WTC11 (cell line): Measurements from ENCODE around the gene CASP2. TPM values are rescaled to one million over a fixed set of nuclear protein-coding genes. Genes with fewer than 3 reads are reported as not detected.

ENCODE experiments used
- ATAC-seq: fragments of 200-7000 bp; cut with Tn5 transposase; 2 replicates; pipeline ENCODE4 v1.10.0; 2021; ENCODE audit warnings: mild to moderate bottlenecking, moderate library complexity
- CTCF ChIA-PET: fragments of 300-600 bp; sonication (Branson Sonifier 250); formaldehyde crosslinking; loops from one replicate; lab custom pipeline; 2021; ENCODE audit warnings: antibody characterized with exemption; lab: Charles Lee
- POLR2A ChIA-PET: fragments of 350-600 bp; sonication (Branson Sonifier 250); formaldehyde crosslinking; loops from one replicate; lab custom pipeline; 2021; ENCODE audit warnings: antibody characterized with exemption; lab: Charles Lee
- DNase-seq: peaks from one replicate; pipeline ENCODE4 v3.0.0; 2021; ENCODE audit warnings: low spot score
- H3K27ac Mint-ChIP-seq: 2 replicates; pipeline ENCODE4 v1.8.0; 2021; ENCODE audit warnings: mixed read lengths
- H3K27me3 Mint-ChIP-seq: 2 replicates; pipeline ENCODE4 v1.8.0; 2021; ENCODE audit warnings: low read depth, mild to moderate bottlenecking, moderate library complexity, mixed read lengths
- H3K36me3 Mint-ChIP-seq: 2 replicates; pipeline ENCODE4 v1.8.0; 2021; ENCODE audit warnings: mixed read lengths
- H3K4me1 Mint-ChIP-seq: 2 replicates; pipeline ENCODE4 v1.8.0; 2022; ENCODE audit warnings: mixed read lengths
- H3K4me3 Mint-ChIP-seq: 2 replicates; pipeline ENCODE4 v1.8.0; 2021; ENCODE audit warnings: mild to moderate bottlenecking, moderate library complexity, mixed read lengths
- H3K9me3 Mint-ChIP-seq: 2 replicates; pipeline ENCODE4 v1.8.0; 2021; ENCODE audit warnings: mixed read lengths
- CREM ChIP-seq: sonication (generic); formaldehyde crosslinking; IDR thresholded peaks from 2 replicates; pipeline ENCODE4 v1.8.1; 2022; ENCODE audit warnings: mild to moderate bottlenecking, missing genetic modification reagents, moderate library complexity
- FOXP1 ChIP-seq: sonication (generic); formaldehyde crosslinking; IDR thresholded peaks from 2 replicates; pipeline ENCODE4 v1.8.0; 2022; ENCODE audit warnings: missing genetic modification reagents, mild to moderate bottlenecking, moderate library complexity, borderline replicate concordance
- HMGA2 ChIP-seq: fragments of 250-450 bp; sonication (Bioruptor Pico); IDR thresholded peaks from 2 replicates; pipeline ENCODE4 v1.4.0; 2021; ENCODE audit warnings: mild to moderate bottlenecking, moderate library complexity
- JAZF1 ChIP-seq: fragments of 250-450 bp; sonication (Bioruptor Pico); IDR thresholded peaks from 2 replicates; pipeline ENCODE4 v1.9.0; 2021; ENCODE audit warnings: moderate library complexity, mild to moderate bottlenecking, inconsistent platforms
- NFATC4 ChIP-seq: fragments of 250-450 bp; sonication (Bioruptor Pico); IDR thresholded peaks from 2 replicates; pipeline ENCODE4 v1.9.0; 2021; ENCODE audit warnings: mild to moderate bottlenecking
- NR1H2 ChIP-seq: sonication (generic); formaldehyde crosslinking; IDR thresholded peaks from 2 replicates; pipeline ENCODE4 v1.9.0; 2021; ENCODE audit warnings: mild to moderate bottlenecking, moderate library complexity, missing genetic modification reagents
- NR2C2 ChIP-seq: sonication (generic); formaldehyde crosslinking; IDR thresholded peaks from 2 replicates; pipeline ENCODE4 v1.8.0; 2022; ENCODE audit warnings: mild to moderate bottlenecking, missing genetic modification reagents
- OVOL2 ChIP-seq: fragments of 250-450 bp; sonication (Bioruptor Pico); IDR thresholded peaks from 2 replicates; pipeline ENCODE4 v1.9.0; 2021; ENCODE audit warnings: mild to moderate bottlenecking, borderline replicate concordance
- SP1 ChIP-seq: sonication (generic); formaldehyde crosslinking; conservative IDR thresholded peaks from 2 replicates; pipeline ENCODE4 v1.8.1; 2022; ENCODE audit warnings: missing genetic modification reagents
- TCF7 ChIP-seq: sonication (generic); formaldehyde crosslinking; IDR thresholded peaks from 2 replicates; pipeline ENCODE4 v1.8.0; 2022; ENCODE audit warnings: mild to moderate bottlenecking, low read depth, missing genetic modification reagents, moderate library complexity
- TEAD1 ChIP-seq: sonication (generic); formaldehyde crosslinking; IDR thresholded peaks from 2 replicates; pipeline ENCODE4 v1.8.0; 2022; ENCODE audit warnings: mild to moderate bottlenecking, missing genetic modification reagents
- TP53 ChIP-seq: sonication (generic); formaldehyde crosslinking; IDR thresholded peaks from 2 replicates; pipeline ENCODE4 v1.8.1; 2023; ENCODE audit warnings: mild to moderate bottlenecking, missing genetic modification reagents
- ZNF138 ChIP-seq: sonication (generic); formaldehyde crosslinking; conservative IDR thresholded peaks from 2 replicates; pipeline ENCODE4 v1.8.1; 2022; ENCODE audit warnings: mild to moderate bottlenecking, moderate library complexity, missing genetic modification reagents
- ZNF232 ChIP-seq: sonication (generic); formaldehyde crosslinking; IDR thresholded peaks from 2 replicates; pipeline ENCODE4 v1.8.0; 2022; ENCODE audit warnings: mild to moderate bottlenecking, missing genetic modification reagents
- ZNF263 ChIP-seq: sonication (generic); formaldehyde crosslinking; IDR thresholded peaks from 2 replicates; pipeline ENCODE4 v1.8.1; 2022; ENCODE audit warnings: low read depth, mild to moderate bottlenecking, moderate library complexity, missing genetic modification reagents
- ZNF317 ChIP-seq: sonication (generic); formaldehyde crosslinking; IDR thresholded peaks from 2 replicates; pipeline ENCODE4 v1.8.1; 2023; ENCODE audit warnings: low read depth, mild to moderate bottlenecking, moderate library complexity, missing genetic modification reagents, borderline replicate concordance
- ZNF423 ChIP-seq: fragments of 250-450 bp; sonication (Bioruptor Pico); IDR thresholded peaks from 2 replicates; pipeline ENCODE4 v2.1.2; 2022; ENCODE audit warnings: mild to moderate bottlenecking, moderate library complexity
- ZNF671 ChIP-seq: fragments of 250-450 bp; sonication (Bioruptor Pico); IDR thresholded peaks from 2 replicates; pipeline ENCODE4 v1.8.0; 2021; ENCODE audit warnings: mild to moderate bottlenecking
- total RNA-seq: library from RNA; stranded (reverse); gene quantifications from 3 replicates; pipeline ENCODE4 v1.2.3, GENCODE V29; 2021
- TF ChIP-seq, protein P1 (sequence below): sonication (generic); formaldehyde crosslinking; conservative IDR thresholded peaks from 2 replicates; pipeline ENCODE4 v1.8.1; 2022; ENCODE audit warnings: mild to moderate bottlenecking, missing genetic modification reagents
- TF ChIP-seq, protein P2 (sequence below): sonication (generic); formaldehyde crosslinking; IDR thresholded peaks from 2 replicates; pipeline ENCODE4 v1.8.1; 2022; ENCODE audit warnings: mild to moderate bottlenecking, moderate library complexity, missing genetic modification reagents
- TF ChIP-seq, protein P3 (sequence below): sonication (generic); formaldehyde crosslinking; IDR thresholded peaks from 2 replicates; pipeline ENCODE4 v1.8.0; 2022; ENCODE audit warnings: mild to moderate bottlenecking, missing genetic modification reagents
- TF ChIP-seq, protein P4 (sequence below): fragments of 250-450 bp; sonication (Bioruptor Pico); IDR thresholded peaks from 2 replicates; pipeline ENCODE4 v1.9.0; 2021; ENCODE audit warnings: mild to moderate bottlenecking
- TF ChIP-seq, protein P5 (sequence below): fragments of 250-450 bp; sonication (Bioruptor Pico); IDR thresholded peaks from 2 replicates; pipeline ENCODE4 v2.1.2; 2022; ENCODE audit warnings: mild to moderate bottlenecking, moderate library complexity
- TF ChIP-seq, protein P6 (sequence below): sonication (generic); formaldehyde crosslinking; IDR thresholded peaks from 2 replicates; pipeline ENCODE4 v1.8.1; 2022; ENCODE audit warnings: low read depth, missing genetic modification reagents, borderline replicate concordance
- TF ChIP-seq, protein P7 (sequence below): sonication (generic); formaldehyde crosslinking; IDR thresholded peaks from 2 replicates; pipeline ENCODE4 v1.8.1; 2023; ENCODE audit warnings: mild to moderate bottlenecking, missing genetic modification reagents, borderline replicate concordance

Gene CASP2
- total RNA-seq, 1 experiment from 2014 or later: 35.4 TPM

DNA sequence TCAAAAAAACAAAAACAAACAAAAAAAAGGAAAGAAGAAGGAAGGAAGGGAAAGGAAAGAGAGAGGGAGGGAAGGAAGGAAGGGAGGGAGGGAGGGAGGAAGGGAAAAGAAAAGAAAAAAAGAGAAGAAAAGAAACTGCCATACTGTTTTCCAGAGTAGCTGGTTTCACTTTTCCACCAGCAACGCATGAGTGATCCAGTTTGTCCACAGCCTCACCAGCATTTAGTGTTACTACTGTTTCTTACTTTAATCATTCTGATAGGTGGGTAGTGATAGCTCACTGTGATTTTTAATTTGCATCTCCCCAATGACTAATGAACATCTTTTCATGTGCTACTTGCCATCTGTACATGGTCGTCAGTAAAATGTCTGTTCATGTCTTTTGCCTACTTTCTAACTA, 15.3 kb upstream of the CASP2 start:
- TF ChIP-seq TCF7 (CRISPR knock-in tag) (no peak), JAZF1 (no peak), NR2C2 (CRISPR knock-in tag) (no peak), ZNF423 (CRISPR knock-in tag) (no peak), ZNF263 (CRISPR knock-in tag) (no peak), TEAD1 (CRISPR knock-in tag) (no peak), ZNF671 (CRISPR knock-in tag) (no peak), ZNF317 (CRISPR knock-in tag) (no peak)
- TF ChIP-seq, protein P1, sequence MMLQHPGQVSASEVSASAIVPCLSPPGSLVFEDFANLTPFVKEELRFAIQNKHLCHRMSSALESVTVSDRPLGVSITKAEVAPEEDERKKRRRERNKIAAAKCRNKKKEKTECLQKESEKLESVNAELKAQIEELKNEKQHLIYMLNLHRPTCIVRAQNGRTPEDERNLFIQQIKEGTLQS (CRISPR knock-in tag): no peak
- TF ChIP-seq, protein P2, sequence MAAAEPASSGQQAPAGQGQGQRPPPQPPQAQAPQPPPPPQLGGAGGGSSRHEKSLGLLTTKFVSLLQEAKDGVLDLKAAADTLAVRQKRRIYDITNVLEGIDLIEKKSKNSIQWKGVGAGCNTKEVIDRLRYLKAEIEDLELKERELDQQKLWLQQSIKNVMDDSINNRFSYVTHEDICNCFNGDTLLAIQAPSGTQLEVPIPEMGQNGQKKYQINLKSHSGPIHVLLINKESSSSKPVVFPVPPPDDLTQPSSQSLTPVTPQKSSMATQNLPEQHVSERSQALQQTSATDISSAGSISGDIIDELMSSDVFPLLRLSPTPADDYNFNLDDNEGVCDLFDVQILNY: no peak
- TF ChIP-seq, protein P3, sequence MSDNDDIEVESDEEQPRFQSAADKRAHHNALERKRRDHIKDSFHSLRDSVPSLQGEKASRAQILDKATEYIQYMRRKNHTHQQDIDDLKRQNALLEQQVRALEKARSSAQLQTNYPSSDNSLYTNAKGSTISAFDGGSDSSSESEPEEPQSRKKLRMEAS: no peak
- TF ChIP-seq, protein P4, sequence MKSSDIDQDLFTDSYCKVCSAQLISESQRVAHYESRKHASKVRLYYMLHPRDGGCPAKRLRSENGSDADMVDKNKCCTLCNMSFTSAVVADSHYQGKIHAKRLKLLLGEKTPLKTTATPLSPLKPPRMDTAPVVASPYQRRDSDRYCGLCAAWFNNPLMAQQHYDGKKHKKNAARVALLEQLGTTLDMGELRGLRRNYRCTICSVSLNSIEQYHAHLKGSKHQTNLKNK (CRISPR knock-in tag): no peak
- TF ChIP-seq, all 79 proteins: peak for 0
- ChIA-PET CTCF (interaction anchor here (0.9 kb wide), 1 partner anchor 15 kb away, joined by 3 read pairs; the partner anchor contains the start of gene CASP2), POLR2A (interaction anchor here (0.7 kb wide), 1 partner anchor 10 kb away, joined by 5 read pairs; the partner anchor contains the start of gene GSTK1)
- H3K4me1 Mint-ChIP-seq: no peaks in the 10 kb centered on the region
- no peak overlapping the region for H3K27ac Mint-ChIP-seq
- no peak for ATAC-seq
- no peak for DNase-seq
- H3K36me3 Mint-ChIP-seq: no peaks in the 10 kb centered on the region; the same call in 1 of the 2 replicates
- peaks cover 4% of the 10 kb centered on the region; the same call in 1 of the 2 replicates for H3K9me3 Mint-ChIP-seq
- H3K27me3 Mint-ChIP-seq: no peaks in the 10 kb centered on the region; the same call in none of the 2 replicates
- no peak overlapping the region for H3K4me3 Mint-ChIP-seq

DNA sequence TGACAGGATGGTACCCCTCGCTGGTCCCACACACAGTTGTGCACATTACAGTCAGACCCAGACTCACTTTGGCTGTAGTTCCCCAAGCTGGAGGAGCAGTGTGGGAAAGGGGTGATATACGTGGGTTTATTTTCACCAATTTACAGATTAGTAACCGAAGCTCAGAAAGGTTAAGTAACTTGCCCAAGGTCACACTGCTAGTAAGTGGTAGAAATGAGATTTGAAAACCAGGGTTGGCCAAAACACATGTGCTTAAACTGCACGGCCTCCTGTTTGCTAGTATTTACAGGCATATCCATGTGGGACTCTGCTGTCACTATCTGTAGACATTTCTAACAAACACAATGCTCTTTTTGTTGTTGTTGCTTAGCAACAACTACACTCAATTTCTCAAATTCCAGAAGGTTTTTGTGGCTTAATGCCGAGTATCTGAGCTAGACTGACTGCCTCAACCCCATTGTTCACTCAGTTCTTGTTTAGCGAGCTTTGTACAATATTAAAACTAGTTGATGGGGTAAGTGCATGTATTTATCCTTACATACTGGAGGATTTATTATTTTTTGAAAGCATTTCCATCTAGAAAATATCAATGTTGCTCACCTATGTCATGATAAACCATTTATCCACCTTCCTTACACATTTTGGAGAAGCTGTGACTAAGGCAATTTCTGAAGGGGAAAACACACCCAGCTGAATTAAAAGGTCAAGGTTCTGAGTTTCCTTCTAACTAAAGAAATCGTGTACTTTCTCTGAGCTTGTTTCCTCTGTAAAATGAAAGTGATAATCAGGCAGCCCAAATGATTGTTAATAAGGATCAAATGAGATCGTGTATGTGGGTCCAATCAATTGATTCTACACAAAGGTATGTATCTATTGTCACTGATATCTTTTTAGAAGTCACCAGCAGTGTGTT, 8.7 kb upstream of the CASP2 start:
- TF ChIP-seq ZNF317 (CRISPR knock-in tag) (no peak), NFATC4 (no peak), FOXP1 (CRISPR knock-in tag) (no peak), TP53 (CRISPR knock-in tag) (no peak), ZNF232 (CRISPR knock-in tag) (no peak), OVOL2 (CRISPR knock-in tag) (no peak), NR1H2 (CRISPR knock-in tag) (no peak), SP1 (CRISPR knock-in tag) (no peak), HMGA2 (no peak), ZNF138 (CRISPR knock-in tag) (no peak), CREM (CRISPR knock-in tag) (no peak), TCF7 (CRISPR knock-in tag) (no peak)
- TF ChIP-seq, protein P5, sequence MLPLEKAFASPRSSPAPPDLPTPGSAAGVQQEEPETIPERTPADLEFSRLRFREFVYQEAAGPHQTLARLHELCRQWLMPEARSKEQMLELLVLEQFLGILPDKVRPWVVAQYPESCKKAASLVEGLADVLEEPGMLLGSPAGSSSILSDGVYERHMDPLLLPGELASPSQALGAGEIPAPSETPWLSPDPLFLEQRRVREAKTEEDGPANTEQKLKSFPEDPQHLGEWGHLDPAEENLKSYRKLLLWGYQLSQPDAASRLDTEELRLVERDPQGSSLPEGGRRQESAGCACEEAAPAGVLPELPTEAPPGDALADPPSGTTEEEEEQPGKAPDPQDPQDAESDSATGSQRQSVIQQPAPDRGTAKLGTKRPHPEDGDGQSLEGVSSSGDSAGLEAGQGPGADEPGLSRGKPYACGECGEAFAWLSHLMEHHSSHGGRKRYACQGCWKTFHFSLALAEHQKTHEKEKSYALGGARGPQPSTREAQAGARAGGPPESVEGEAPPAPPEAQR: no peak
- TF ChIP-seq, protein P6, sequence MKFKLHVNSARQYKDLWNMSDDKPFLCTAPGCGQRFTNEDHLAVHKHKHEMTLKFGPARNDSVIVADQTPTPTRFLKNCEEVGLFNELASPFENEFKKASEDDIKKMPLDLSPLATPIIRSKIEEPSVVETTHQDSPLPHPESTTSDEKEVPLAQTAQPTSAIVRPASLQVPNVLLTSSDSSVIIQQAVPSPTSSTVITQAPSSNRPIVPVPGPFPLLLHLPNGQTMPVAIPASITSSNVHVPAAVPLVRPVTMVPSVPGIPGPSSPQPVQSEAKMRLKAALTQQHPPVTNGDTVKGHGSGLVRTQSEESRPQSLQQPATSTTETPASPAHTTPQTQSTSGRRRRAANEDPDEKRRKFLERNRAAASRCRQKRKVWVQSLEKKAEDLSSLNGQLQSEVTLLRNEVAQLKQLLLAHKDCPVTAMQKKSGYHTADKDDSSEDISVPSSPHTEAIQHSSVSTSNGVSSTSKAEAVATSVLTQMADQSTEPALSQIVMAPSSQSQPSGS (CRISPR knock-in tag): no peak
- TF ChIP-seq, protein P7, sequence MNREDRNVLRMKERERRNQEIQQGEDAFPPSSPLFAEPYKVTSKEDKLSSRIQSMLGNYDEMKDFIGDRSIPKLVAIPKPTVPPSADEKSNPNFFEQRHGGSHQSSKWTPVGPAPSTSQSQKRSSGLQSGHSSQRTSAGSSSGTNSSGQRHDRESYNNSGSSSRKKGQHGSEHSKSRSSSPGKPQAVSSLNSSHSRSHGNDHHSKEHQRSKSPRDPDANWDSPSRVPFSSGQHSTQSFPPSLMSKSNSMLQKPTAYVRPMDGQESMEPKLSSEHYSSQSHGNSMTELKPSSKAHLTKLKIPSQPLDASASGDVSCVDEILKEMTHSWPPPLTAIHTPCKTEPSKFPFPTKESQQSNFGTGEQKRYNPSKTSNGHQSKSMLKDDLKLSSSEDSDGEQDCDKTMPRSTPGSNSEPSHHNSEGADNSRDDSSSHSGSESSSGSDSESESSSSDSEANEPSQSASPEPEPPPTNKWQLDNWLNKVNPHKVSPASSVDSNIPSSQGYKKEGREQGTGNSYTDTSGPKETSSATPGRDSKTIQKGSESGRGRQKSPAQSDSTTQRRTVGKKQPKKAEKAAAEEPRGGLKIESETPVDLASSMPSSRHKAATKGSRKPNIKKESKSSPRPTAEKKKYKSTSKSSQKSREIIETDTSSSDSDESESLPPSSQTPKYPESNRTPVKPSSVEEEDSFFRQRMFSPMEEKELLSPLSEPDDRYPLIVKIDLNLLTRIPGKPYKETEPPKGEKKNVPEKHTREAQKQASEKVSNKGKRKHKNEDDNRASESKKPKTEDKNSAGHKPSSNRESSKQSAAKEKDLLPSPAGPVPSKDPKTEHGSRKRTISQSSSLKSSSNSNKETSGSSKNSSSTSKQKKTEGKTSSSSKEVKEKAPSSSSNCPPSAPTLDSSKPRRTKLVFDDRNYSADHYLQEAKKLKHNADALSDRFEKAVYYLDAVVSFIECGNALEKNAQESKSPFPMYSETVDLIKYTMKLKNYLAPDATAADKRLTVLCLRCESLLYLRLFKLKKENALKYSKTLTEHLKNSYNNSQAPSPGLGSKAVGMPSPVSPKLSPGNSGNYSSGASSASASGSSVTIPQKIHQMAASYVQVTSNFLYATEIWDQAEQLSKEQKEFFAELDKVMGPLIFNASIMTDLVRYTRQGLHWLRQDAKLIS (CRISPR knock-in tag): no peak
- H3K9me3 Mint-ChIP-seq: no peaks in the 10 kb centered on the region
- H3K36me3 Mint-ChIP-seq: no peaks in the 10 kb centered on the region
- CTCF ChIA-PET: interaction anchor here (0.9 to 1.5 kb wide), 5 partner anchors 9 to 468 kb away, joined by 3 to 4 read pairs (median 4); partner anchors contain the start of gene CASP2
- peaks cover 14% of the 10 kb centered on the region for H3K4me1 Mint-ChIP-seq
- POLR2A ChIA-PET: no interaction called here
- H3K27me3 Mint-ChIP-seq: peaks cover 11% of the 10 kb centered on the region
- H3K4me3 Mint-ChIP-seq: no peak overlapping the region
- no peak for ATAC-seq
- no peak for DNase-seq
- no peak overlapping the region for H3K27ac Mint-ChIP-seq
